Right ventricle myocardium inferior (tissue), 1 donor: ENCODE results near the gene SEMG2. TPM values are rescaled to one million over a fixed set of nuclear protein-coding genes. Genes with fewer than 3 reads are reported as not detected.

ENCODE experiments used
- ATAC-seq: fragments of 200-7000 bp; cut with Tn5 transposase; one replicate; pipeline ENCODE4 v1.9.1; 2020; ENCODE audit warnings: mild to moderate bottlenecking, moderate library complexity
- DNase-seq: peaks from one replicate; pipeline ENCODE4 v3.0.0; 2021; ENCODE audit errors: missing footprints
- intact Hi-C: fragments of 100-400 bp; cut with DNase I; formaldehyde crosslinking; loops from one replicate; pipeline ENCODE4 v1.11.0; 2022
- long read RNA-seq: library from polyadenylated mRNA; unstranded; transcript quantifications from one replicate; pipeline ENCODE4 v2.0.0, GENCODE V29; 2021
- total RNA-seq: library from RNA; stranded (reverse); fragmentation: NEBNext Ultra II Directional; extraction: Animal tissue kit (Norgen Biotek cat#: 25700); gene quantifications from one replicate; pipeline ENCODE4 v1.2.1, GENCODE V29; 2021
- donor health status: DM: no; HTN: yes; CAD: no; lungs with severe emphysema.

SEMG2 gene
- total RNA-seq: not detected
- long read RNA-seq: 0 reads

- ATAC-seq: no peak
- intact Hi-C loops: no loop called here
Measured at GRCh38 chr20:45221076-45221475, at the start of gene SEMG2. Gene SEMG2, plus strand, starts transcription at chr20:45221373. Its CDS starts 17 bp downstream, at chr20:45221390.

GRCh38 chr20:45173522-45173921 is 47.7 kb upstream of the SEMG2 start:
- DNase-seq (no peak), ATAC-seq (no peak)
- intact Hi-C loops: no loop called here

More at GRCh38 chr20:45221076-45221475, at the start of gene SEMG2:
- no peak for DNase-seq

- intact Hi-C loops: no loop called here
- ATAC-seq (no peak), DNase-seq (no peak)
Measured at GRCh38 chr20:45174434-45175364, 46.5 kb upstream of the SEMG2 start, which contains the start of gene PI3. Gene PI3, plus strand, starts transcription at chr20:45174902. Its CDS starts 21 bp downstream, at chr20:45174923.

- DNase-seq (no peak), ATAC-seq (no peak)
- intact Hi-C loops: no loop called here
Measured at GRCh38 chr20:45176526-45177267, 44.5 kb upstream of the SEMG2 start.

- intact Hi-C loops: no loop called here
- DNase-seq (no peak), ATAC-seq (no peak)
Measured at GRCh38 chr20:45179166-45179565, 42.0 kb upstream of the SEMG2 start.

- DNase-seq: no peak
- intact Hi-C loops: no loop called here
- ATAC-seq: no peak
Measured at GRCh38 chr20:45181639-45182038, 39.5 kb upstream of the SEMG2 start.

DNA sequence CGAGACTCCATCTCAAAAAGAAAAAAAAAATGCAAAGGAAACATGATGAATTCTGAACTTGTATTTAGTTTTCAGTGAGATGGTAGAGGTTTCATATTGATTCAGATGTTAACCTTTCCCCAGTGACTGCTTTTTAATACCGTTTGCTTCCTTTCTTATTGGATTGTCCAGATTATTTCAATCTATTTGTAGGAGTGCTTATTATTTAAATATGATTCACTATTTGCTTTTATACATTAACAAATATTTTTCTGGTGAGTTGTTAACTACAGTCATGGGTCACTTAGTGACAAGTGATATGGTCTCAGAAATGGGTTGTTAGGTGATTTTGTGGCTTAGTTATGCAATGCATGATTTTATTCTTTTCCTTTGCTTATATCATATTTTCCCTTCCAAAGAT is 38.1 kb upstream of the SEMG2 start:
- no peak for DNase-seq
- intact Hi-C loops: no loop called here
- no peak for ATAC-seq

- no peak for ATAC-seq
- intact Hi-C loops: no loop called here
- DNase-seq: no peak
Measured at GRCh38 chr20:45187693-45188092, 33.5 kb upstream of the SEMG2 start.

GRCh38 chr20:45189067-45189609 is 32.0 kb upstream of the SEMG2 start:
- no peak for DNase-seq
- intact Hi-C loops: no loop called here
- no peak for ATAC-seq

DNA sequence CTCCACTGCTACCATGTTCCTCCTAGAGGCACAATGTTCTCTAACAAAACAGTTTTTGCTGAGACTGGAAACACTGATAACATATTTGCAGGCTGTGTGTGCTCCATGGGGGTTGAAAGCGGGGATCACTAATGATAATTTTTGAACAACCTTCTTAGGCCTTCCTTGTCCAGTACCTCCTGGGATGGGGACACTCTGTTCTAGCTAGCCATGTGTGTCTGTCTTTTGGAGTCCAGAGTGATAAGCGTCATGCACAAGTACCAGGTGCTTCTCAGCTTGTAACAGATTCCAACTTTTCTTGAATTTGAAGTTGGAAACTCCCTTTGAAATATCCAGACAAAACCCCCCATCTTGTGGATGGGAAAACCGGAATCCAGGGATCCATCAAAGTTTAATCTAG is 31.3 kb upstream of the SEMG2 start:
- DNase-seq (no peak), ATAC-seq (no peak)
- intact Hi-C loops: no loop called here

DNA sequence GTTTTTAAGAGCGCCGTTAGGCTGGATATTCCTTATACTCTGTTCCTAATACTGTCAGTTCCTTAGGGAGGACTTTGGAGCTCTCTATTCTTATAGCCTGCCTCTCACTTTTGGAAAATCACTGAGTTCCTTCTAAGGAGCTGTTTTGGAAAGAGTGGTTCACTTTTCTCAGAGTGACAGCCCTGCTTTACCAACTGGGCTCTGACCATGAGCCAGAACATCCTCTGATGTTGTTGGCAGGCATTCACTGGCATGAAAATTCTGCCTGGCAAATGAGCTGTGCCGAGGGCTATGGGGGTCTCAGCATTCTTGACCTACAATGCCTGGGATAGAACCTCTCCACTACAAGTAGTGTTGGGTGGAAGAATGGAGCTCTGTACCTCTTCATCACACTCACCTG is 29.2 kb upstream of the SEMG2 start:
- DNase-seq: no peak
- ATAC-seq: no peak

DNA sequence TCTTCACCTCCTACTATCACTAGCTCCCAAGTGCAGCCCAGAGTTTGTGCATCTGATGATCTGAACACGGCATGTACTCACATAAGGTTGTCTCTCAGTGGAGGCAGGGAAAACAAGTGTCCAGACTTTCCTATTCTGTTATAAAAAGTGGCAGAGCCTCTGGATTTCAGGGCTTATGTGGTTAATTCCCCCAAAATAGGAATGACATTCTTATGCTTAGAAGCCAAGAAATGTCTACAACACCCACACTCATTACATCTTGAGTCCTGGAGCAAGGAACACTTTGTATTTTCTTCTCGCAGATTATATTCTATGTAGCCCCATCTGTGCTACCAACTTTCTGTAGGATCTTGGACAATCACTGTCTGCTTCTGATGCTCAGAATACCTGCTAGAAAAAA is 27.8 kb upstream of the SEMG2 start:
- ATAC-seq (no peak), DNase-seq (no peak)
- intact Hi-C loops: no loop called here

More for the DNA sequence above, 29.2 kb upstream of the SEMG2 start:
- intact Hi-C loops: no loop called here

GRCh38 chr20:45206725-45207124 is 14.4 kb upstream of the SEMG2 start, which contains the start of gene SEMG1:
Gene SEMG1, plus strand, starts transcription at chr20:45207033. Its CDS starts 21 bp downstream, at chr20:45207054.
- intact Hi-C loops: no loop called here
- DNase-seq: no peak
- no peak for ATAC-seq

- DNase-seq (no peak), ATAC-seq (no peak)
- intact Hi-C loops: no loop called here
Measured at GRCh38 chr20:45209924-45210323, 11.2 kb upstream of the SEMG2 start.

DNA sequence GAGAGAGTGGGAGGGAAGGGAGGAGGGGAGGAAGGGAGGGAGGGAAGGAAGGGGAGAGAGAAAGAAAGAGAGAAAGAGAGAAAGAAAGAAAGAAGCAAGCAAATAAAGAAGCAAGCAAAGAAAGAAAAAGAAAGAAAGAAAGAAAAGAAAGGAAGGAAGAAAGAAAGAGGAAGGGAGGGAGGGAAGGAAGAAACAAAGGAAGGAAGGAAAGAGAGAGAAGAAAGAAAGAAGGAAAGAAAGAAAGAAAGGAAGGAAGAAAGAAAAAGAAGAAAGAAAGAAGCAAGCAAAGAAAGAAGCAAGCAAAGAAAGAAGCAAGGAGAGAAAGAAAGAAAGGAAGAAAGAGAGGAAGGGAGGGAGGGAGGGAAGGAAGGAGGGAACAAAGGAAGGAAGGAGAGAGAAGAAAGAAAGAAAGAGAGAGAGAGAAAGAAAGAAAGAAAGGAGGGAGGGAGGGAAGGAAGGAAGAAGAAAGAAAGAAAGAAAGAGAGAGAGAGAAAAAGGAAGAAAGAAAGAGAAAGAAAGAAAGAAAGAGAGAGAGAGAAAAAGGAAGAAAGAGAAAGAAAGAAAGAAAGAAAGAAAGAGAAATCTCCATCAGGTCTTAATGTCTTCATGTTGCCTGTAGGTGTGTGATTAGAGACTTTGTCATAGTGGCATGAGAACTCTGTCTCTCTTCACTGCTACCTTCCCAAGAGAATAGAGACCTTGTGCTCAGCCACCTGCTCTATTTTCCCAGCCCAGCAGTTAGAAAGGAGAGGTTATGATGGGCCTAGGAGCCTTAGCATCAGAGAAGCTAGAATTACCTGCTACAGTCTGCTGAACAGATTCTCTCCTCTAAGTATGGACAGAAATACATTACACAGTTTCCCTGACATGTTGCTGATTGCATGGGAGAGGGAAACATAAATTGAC is 9.4 kb upstream of the SEMG2 start:
- intact Hi-C loops: no loop called here
- DNase-seq (no peak), ATAC-seq (no peak)

DNA sequence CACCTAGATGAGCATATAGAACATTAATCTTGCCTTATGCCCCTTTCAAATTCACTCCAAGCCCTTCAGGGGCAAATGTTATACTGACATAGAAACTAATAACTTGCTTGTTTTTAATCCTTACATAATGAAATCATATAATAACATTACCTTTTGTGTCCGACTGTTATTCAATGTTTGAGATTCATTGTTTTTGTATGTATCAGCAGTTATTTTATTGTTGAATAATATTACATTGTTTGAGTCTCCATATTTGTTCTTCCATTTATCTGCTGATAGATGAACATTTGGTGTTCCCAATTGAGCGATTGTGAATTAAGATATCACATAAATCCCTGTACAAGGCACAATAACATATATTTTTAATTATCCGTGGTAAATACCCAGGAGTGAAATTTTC is 8.3 kb upstream of the SEMG2 start:
- intact Hi-C loops: no loop called here
- DNase-seq: no peak
- no peak for ATAC-seq

DNA sequence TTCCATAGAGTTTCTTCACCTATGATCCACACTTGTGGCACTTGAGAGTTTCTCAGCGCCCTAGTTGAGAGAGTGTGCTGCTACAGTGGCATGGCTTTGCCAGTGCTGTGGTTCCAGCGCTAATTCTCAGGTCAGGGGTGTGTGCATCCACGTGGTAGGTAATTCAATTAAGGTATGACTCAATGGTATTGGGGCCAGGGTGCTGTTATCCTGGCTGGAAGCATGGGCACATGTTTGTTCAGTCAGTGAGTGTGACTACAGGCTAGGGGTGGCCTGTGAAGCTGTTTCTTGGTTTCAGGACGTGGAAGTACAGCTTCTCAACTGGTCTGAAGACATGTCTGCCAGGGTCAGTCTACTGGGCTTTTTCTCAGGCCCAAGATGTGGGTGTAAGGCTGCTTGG is 3.0 kb upstream of the SEMG2 start:
- DNase-seq: no peak
- ATAC-seq: no peak
- intact Hi-C loops: no loop called here

GRCh38 chr20:45218636-45219035 is 2.5 kb upstream of the SEMG2 start:
- no peak for DNase-seq
- intact Hi-C loops: no loop called here
- no peak for ATAC-seq

- ATAC-seq: no peak
- intact Hi-C loops: no loop called here
- DNase-seq: no peak
Measured at GRCh38 chr20:45223136-45223535, 2.0 kb downstream of the SEMG2 start.
